CD14-positive monocyte (primary cell): ENCODE measurements around the gene NR6A1. TPM values are rescaled to one million over a fixed set of nuclear protein-coding genes. Genes with fewer than 3 reads are reported as not detected.

Experiments
- DNase-seq, 3 donors: peaks; one replicate each; pipeline ENCODE4 v3.0.0-alpha.2; 2011 to 2022
- H2AFZ ChIP-seq: 2 replicates; pipeline ENCODE4 v1.6.0; 2012; ENCODE audit warnings: mild to moderate bottlenecking, low read depth, low read length, inconsistent platforms; ENCODE audit not compliant: insufficient read depth, poor library complexity, severe bottlenecking
- H3K27ac ChIP-seq, 2 donors: 1 replicate in 1 of 2; 2 replicates in 1 of 2; pipeline ENCODE4 v1.5.1; 2012 to 2013; ENCODE audit warnings: low read length in 2 of 2, control low read depth in 1 of 2, inconsistent platforms in 1 of 2, low read depth in 1 of 2, mild to moderate bottlenecking in 1 of 2
- H3K27me3 ChIP-seq, 2 donors: one replicate each; pipeline versions ENCODE4 v1.6.0 to v1.6.1; 2011 to 2013; ENCODE audit warnings: low read length in 2 of 2; ENCODE audit not compliant: control insufficient read depth in 2 of 2, insufficient read depth in 2 of 2
- H3K36me3 ChIP-seq, 2 donors: replicated peaks in 1 of 2; 1 replicate in 1 of 2; 2 replicates in 1 of 2; pipeline versions ENCODE4 v1.5.1 to v1.6.1; 2012 to 2013; ENCODE audit warnings: low read length in 2 of 2, control low read depth in 1 of 2, inconsistent platforms in 1 of 2, mild to moderate bottlenecking in 1 of 2; ENCODE audit not compliant: insufficient read depth in 2 of 2, control insufficient read depth in 1 of 2
- H3K4me1 ChIP-seq, 2 donors: 1 replicate in 1 of 2; 2 replicates in 1 of 2; pipeline versions ENCODE4 v1.5.1 to v1.6.1; 2012 to 2013; ENCODE audit warnings: low read length in 2 of 2, control low read depth in 1 of 2, inconsistent platforms in 1 of 2, mild to moderate bottlenecking in 1 of 2, moderate library complexity in 1 of 2; ENCODE audit not compliant: insufficient read depth in 2 of 2, control insufficient read depth in 1 of 2
- H3K4me2 ChIP-seq: replicated peaks from 2 replicates; pipeline ENCODE3; 2012; ENCODE audit warnings: low read length, moderate library complexity, mild to moderate bottlenecking; ENCODE audit not compliant: poor library complexity, severe bottlenecking; ENCODE audit errors: extremely low read depth
- H3K4me3 ChIP-seq, 3 experiments: fragments of 200-600 bp in 1 of 3; sonication (generic) in 1 of 3; replicated peaks in 1 of 3; 1 replicate in 2 of 3; 2 replicates in 1 of 3; pipeline ENCODE4 v1.5.1; 2011 to 2013; ENCODE audit warnings: low read length in 3 of 3, mild to moderate bottlenecking in 3 of 3, control low read depth in 2 of 3, low read depth in 2 of 3, inconsistent platforms in 1 of 3, moderate library complexity in 1 of 3
- H3K79me2 ChIP-seq: 2 replicates; pipeline ENCODE4 v1.6.0; 2012; ENCODE audit warnings: mild to moderate bottlenecking, control low read depth, inconsistent platforms, low read length, moderate library complexity; ENCODE audit not compliant: insufficient read depth
- H3K9ac ChIP-seq: 2 replicates; pipeline ENCODE4 v1.6.0; 2017; ENCODE audit warnings: low read length, mild to moderate bottlenecking; ENCODE audit not compliant: insufficient read depth, poor library complexity, severe bottlenecking
- H3K9me3 ChIP-seq, 2 donors: replicated peaks in 1 of 2; 1 replicate in 1 of 2; 2 replicates in 1 of 2; pipeline versions ENCODE4 v1.5.1 to v1.6.1; 2012 to 2013; ENCODE audit warnings: low read length in 2 of 2, control low read depth in 1 of 2; ENCODE audit not compliant: control insufficient read depth in 1 of 2, insufficient read depth in 1 of 2
- H4K20me1 ChIP-seq: 2 replicates; pipeline ENCODE4 v1.6.0; 2012; ENCODE audit warnings: mild to moderate bottlenecking, low read length, control low read depth, moderate library complexity; ENCODE audit not compliant: insufficient read depth
- H3K27ac Mint-ChIP-seq, 7 donors: one replicate each; pipeline ENCODE4 v1.8.0; 2020; ENCODE audit warnings: mild to moderate bottlenecking in 7 of 7, mixed read lengths in 7 of 7, moderate library complexity in 6 of 7, inconsistent platforms in 2 of 7
- H3K27me3 Mint-ChIP-seq, 3 donors: one replicate each; pipeline ENCODE4 v1.8.0; 2021 to 2022; ENCODE audit warnings: low read depth in 3 of 3, mild to moderate bottlenecking in 3 of 3, mixed read lengths in 3 of 3, moderate library complexity in 3 of 3, inconsistent platforms in 1 of 3
- H3K36me3 Mint-ChIP-seq, 2 donors: one replicate each; pipeline ENCODE4 v1.8.0; 2020; ENCODE audit warnings: mixed read lengths in 2 of 2, inconsistent platforms in 1 of 2, mild to moderate bottlenecking in 1 of 2
- H3K4me1 Mint-ChIP-seq: one replicate; pipeline ENCODE4 v1.8.0; 2020; ENCODE audit warnings: mild to moderate bottlenecking, mixed read lengths
- H3K4me3 Mint-ChIP-seq, 2 donors: one replicate each; pipeline ENCODE4 v1.8.0; 2020; ENCODE audit warnings: mild to moderate bottlenecking in 2 of 2, mixed read lengths in 2 of 2, moderate library complexity in 1 of 2
- H3K9me3 Mint-ChIP-seq, 7 donors: one replicate each; pipeline ENCODE4 v1.8.0; 2020 to 2022; ENCODE audit warnings: mixed read lengths in 7 of 7, mild to moderate bottlenecking in 6 of 7, moderate library complexity in 6 of 7, inconsistent platforms in 2 of 7
- WGBS: methylation state at CpG from one replicate; pipeline ENCODE4 v1.1.5; 2013; ENCODE audit warnings: missing lambda C conversion rate; ENCODE audit not compliant: insufficient coverage; 5-methylcytosine and 5-hydroxymethylcytosine counted together
- intact Hi-C, 2 donors: fragments of 100-400 bp; cut with micrococcal nuclease; formaldehyde crosslinking; loops; one replicate each; pipeline versions ENCODE4 v1.15.0 to v1.15.1; 2023
- polyA plus RNA-seq, 3 donors: library from polyadenylated mRNA; depleted of rRNA in 1 of 3; unstranded in 2 of 3; stranded (reverse) in 1 of 3; fragments of 300-500 nt in 2 of 3; fragments of >200 nt in 1 of 3; fragmentation: Illumina TruSeq in 2 of 3; gene quantifications; 1 replicate in 2 of 3; 2 replicates in 1 of 3; pipeline ENCODE4 v1.2.3, GENCODE V29; 2012 to 2021
- TF ChIP-seq, protein P1 (sequence below): fragments of 200-600 bp; IDR thresholded peaks from one replicate; pipeline ENCODE4 v1.8.0; 2022; ENCODE audit warnings: antibody characterized with exemption, mild to moderate bottlenecking

The NR6A1 gene
- polyA plus RNA-seq, 3 donors, result 0.15 to 2.9 (median 0.28) TPM

DNA sequence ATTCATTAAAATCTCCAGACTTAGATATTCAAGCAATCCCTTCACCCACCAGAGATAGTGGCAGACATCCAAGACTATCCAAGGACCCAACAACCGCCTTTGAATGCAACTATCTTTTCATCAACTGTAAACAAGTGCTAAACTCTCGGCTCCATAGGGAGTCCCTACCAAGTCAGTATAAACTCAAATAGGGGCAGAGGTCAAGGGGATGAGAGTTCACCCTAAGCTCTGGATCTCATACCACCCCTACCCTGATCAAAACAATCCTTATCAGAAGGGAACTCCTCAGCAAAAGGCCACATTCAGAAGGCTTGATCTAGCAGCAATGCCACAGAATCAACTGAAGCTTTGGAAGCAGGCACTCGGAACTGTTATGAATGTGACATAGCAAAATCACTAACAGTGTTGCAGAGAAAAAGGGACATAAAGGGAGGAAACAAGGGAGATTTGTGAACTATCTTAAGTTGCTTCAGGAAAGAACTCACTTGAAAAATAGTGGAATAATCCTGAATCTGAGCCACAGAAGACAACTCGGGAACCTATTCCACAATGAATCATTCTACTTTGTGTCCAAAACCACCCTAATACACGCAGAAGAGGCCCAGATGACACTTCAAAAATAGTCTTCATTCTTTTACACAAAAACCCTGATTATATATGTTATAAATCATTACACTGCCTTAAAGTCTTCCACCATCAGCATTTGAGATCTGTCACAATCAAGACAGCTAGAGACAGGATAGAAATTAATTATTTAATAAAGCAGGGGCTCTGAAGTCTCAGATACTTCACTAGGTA, 49.8 kb downstream of the NR6A1 start:
- no peak overlapping the region for H3K4me2 ChIP-seq
- TF ChIP-seq, protein P1, sequence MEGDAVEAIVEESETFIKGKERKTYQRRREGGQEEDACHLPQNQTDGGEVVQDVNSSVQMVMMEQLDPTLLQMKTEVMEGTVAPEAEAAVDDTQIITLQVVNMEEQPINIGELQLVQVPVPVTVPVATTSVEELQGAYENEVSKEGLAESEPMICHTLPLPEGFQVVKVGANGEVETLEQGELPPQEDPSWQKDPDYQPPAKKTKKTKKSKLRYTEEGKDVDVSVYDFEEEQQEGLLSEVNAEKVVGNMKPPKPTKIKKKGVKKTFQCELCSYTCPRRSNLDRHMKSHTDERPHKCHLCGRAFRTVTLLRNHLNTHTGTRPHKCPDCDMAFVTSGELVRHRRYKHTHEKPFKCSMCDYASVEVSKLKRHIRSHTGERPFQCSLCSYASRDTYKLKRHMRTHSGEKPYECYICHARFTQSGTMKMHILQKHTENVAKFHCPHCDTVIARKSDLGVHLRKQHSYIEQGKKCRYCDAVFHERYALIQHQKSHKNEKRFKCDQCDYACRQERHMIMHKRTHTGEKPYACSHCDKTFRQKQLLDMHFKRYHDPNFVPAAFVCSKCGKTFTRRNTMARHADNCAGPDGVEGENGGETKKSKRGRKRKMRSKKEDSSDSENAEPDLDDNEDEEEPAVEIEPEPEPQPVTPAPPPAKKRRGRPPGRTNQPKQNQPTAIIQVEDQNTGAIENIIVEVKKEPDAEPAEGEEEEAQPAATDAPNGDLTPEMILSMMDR, result no peak
- H3K36me3 Mint-ChIP-seq, result peaks cover 4% of the 10 kb centered on the region in 2 donors

GRCh38 chr9:124720429-124721108, 50.5 kb downstream of the NR6A1 start:
- Histone ChIP-seq H4K20me1 (no peaks in the 10 kb centered on the region), H3K4me2 (no peak overlapping the region), H3K36me3 (no peaks in the 10 kb centered on the region), H3K27me3 (no peaks in the 10 kb centered on the region), H3K9ac (no peak overlapping the region), H3K79me2 (no peaks in the 10 kb centered on the region), H3K4me3 (no peak overlapping the region), H2AFZ (no peak overlapping the region), H3K9me3 (no peaks in the 10 kb centered on the region), H3K4me1 (no peaks in the 10 kb centered on the region), H3K27ac (no peak overlapping the region)
- H3K4me3 Mint-ChIP-seq, result no peak overlapping the region
- no peak for DNase-seq
- no peak overlapping the region for H3K27ac Mint-ChIP-seq
- no peaks in the 10 kb centered on the region for H3K27me3 Mint-ChIP-seq
- H3K4me1 Mint-ChIP-seq, result no peaks in the 10 kb centered on the region
- intact Hi-C loops, result no loop called here
- H3K36me3 Mint-ChIP-seq, result peaks cover 1 to 4% of the 10 kb centered on the region in 2 donors
- no CpG with 5 or more reads among the region's 3 CpGs for WGBS
- TF ChIP-seq, protein P1, result no peak
- no peaks in the 10 kb centered on the region for H3K9me3 Mint-ChIP-seq

More for the DNA sequence above, 49.8 kb downstream of the NR6A1 start:
- Histone ChIP-seq H4K20me1 (no peaks in the 10 kb centered on the region), H3K9ac (no peak overlapping the region), H3K79me2 (no peaks in the 10 kb centered on the region), H3K27me3 (no peaks in the 10 kb centered on the region), H3K4me1 (no peaks in the 10 kb centered on the region), H2AFZ (no peak overlapping the region), H3K27ac (no peak overlapping the region), H3K4me3 (no peak overlapping the region), H3K9me3 (no peaks in the 10 kb centered on the region), H3K36me3 (no peaks in the 10 kb centered on the region)
- DNase-seq, result no peak
- no peak overlapping the region for H3K27ac Mint-ChIP-seq
- intact Hi-C loops, result no loop called here
- WGBS, result 90% methylated on average over 2 of the region's 5 CpGs
- H3K9me3 Mint-ChIP-seq, result no peaks in the 10 kb centered on the region
- no peaks in the 10 kb centered on the region for H3K27me3 Mint-ChIP-seq
- no peaks in the 10 kb centered on the region for H3K4me1 Mint-ChIP-seq
- no peak overlapping the region for H3K4me3 Mint-ChIP-seq
